GM12864 (cell line): ENCODE data around the gene NEAT1.

Experiments
- DNase-seq: peaks from one replicate; pipeline ENCODE4 v3.0.0-alpha.2; 2011; ENCODE audit warnings: low read depth
- H3K4me3 ChIP-seq: 2 replicates; pipeline ENCODE4 v1.5.1; 2011; ENCODE audit warnings: mild to moderate bottlenecking, low read depth, low read length, control low read depth
- CTCF ChIP-seq: IDR thresholded peaks from 2 replicates; pipeline ENCODE4 v1.5.1; 2011; ENCODE audit warnings: low read depth, mild to moderate bottlenecking, moderate library complexity, low read length, control low read depth, inconsistent platforms; ENCODE audit errors: missing control alignments

The NEAT1 gene

GRCh38 chr11:65424205-65425104 is 1.9 kb downstream of the NEAT1 start:
- no peak for TF ChIP-seq CTCF
- peak overlapping the region; percentile 97 for H3K4me3 ChIP-seq

GRCh38 chr11:65425105-65425970 is 2.7 kb downstream of the NEAT1 start:
- DNase-seq: no peak
- peak overlapping the region; percentile 97 for H3K4me3 ChIP-seq
- TF ChIP-seq CTCF: peak; percentile 9

More at GRCh38 chr11:65424205-65425104, 1.9 kb downstream of the NEAT1 start:
- no peak for DNase-seq

GRCh38 chr11:65425971-65426838 is 3.6 kb downstream of the NEAT1 start:
- TF ChIP-seq CTCF: no peak
- peak overlapping the region; percentile 97 for H3K4me3 ChIP-seq
- peak; percentile 88 for DNase-seq

GRCh38 chr11:65426839-65427690 is 4.5 kb downstream of the NEAT1 start:
- DNase-seq: no peak
- no peak for TF ChIP-seq CTCF
- peak overlapping the region; percentile 97 for H3K4me3 ChIP-seq

GRCh38 chr11:65427691-65428577 is 5.3 kb downstream of the NEAT1 start:
- peak overlapping the region; percentile 97 for H3K4me3 ChIP-seq
- no peak for TF ChIP-seq CTCF
- DNase-seq: no peak
